Measurements from ENCODE around the gene MOCS3.

DNA sequence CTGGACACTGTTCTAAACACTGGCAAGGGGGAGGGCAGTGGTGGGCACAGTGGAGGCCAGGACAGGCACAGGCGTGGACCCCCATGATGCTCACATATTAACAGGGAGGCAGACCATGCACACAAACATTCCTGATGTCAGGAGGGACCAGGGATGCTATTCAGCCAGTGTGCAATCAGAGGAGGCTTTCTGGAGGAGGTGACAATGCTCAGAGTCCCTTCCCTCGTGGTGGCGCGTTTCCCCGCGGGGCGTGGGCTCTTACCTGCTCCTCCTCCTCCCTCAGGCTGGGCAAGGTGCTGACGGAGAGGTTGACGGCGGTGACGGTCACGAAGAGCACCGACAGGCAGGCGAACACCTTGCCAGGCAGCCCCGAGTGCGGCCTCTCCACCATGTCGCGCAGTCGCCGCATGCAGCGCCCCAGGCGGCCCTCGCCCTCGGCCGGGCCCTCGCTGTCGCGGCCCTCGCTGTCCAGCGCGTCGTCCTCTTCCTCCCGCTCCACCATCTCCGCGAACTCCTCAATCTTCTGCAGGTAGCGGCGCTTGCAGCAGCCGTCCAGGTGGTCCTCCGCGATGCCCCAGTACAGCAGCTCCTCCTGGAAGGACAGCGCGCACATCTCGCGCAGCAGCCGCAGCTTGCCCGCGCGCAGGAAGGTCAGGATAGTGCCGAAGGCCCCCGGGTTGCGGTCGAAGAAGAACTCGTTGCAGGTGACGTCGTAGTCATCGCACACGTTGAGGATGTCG lies 50.9 kb downstream of the MOCS3 start:
- TF ChIP-seq, protein P1, sequence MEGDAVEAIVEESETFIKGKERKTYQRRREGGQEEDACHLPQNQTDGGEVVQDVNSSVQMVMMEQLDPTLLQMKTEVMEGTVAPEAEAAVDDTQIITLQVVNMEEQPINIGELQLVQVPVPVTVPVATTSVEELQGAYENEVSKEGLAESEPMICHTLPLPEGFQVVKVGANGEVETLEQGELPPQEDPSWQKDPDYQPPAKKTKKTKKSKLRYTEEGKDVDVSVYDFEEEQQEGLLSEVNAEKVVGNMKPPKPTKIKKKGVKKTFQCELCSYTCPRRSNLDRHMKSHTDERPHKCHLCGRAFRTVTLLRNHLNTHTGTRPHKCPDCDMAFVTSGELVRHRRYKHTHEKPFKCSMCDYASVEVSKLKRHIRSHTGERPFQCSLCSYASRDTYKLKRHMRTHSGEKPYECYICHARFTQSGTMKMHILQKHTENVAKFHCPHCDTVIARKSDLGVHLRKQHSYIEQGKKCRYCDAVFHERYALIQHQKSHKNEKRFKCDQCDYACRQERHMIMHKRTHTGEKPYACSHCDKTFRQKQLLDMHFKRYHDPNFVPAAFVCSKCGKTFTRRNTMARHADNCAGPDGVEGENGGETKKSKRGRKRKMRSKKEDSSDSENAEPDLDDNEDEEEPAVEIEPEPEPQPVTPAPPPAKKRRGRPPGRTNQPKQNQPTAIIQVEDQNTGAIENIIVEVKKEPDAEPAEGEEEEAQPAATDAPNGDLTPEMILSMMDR (IDR thresholded peaks at IDR 0.05) = no peak
- TF ChIP-seq POLR2A (IDR thresholded peaks at IDR 0.05) = no peak

Data from testis (tissue), 2 donors.